SK-N-SH (cell line): ENCODE measurements around the gene PAEP. TPM values are rescaled to one million over a fixed set of nuclear protein-coding genes. Genes with fewer than 3 reads are reported as not detected.

Source experiments
- CTCF ChIA-PET: fragments of 300-600, 350-600 bp; formaldehyde crosslinking; extraction: SDS; loops from one replicate; lab custom pipeline; 2021; lab: Yijun Ruan, JAX
- POLR2A ChIA-PET: fragments of 350-600 bp; sonication (Branson Sonifier 250); formaldehyde crosslinking; extraction: SDS; loops from one replicate; lab custom pipeline; 2020; ENCODE audit warnings: antibody characterized with exemption, inconsistent platforms; lab: Yijun Ruan, JAX
- DNase-seq: peaks from one replicate; pipeline ENCODE4 v3.0.0; 2012
- H2AFZ ChIP-seq: fragments of 200-600 bp; sonication (generic); 2 replicates; pipeline ENCODE4 v1.8.1; 2016; ENCODE audit warnings: antibody characterized with exemption, mild to moderate bottlenecking, low read depth
- H3F3A ChIP-seq: fragments of 200-600 bp; sonication (generic); replicated peaks from 2 replicates; pipeline ENCODE3; 2016; ENCODE audit warnings: antibody characterized with exemption, mild to moderate bottlenecking; ENCODE audit not compliant: insufficient read depth
- H3K27ac ChIP-seq, 2 experiments: fragments of 200-500 bp in 1 of 2; fragments of 200-600 bp in 1 of 2; sonication (Bioruptor generic) in 1 of 2; sonication (generic), shearing (Covaris generic) in 1 of 2; 2 replicates each; pipeline versions ENCODE4 v1.5.1 to v1.6.1; 2014 to 2016; ENCODE audit warnings: low read depth in 2 of 2, inconsistent platforms in 1 of 2, low read length in 1 of 2, mild to moderate bottlenecking in 1 of 2, mixed read lengths in 1 of 2
- H3K27me3 ChIP-seq: fragments of 200-600 bp; sonication (generic), shearing (Covaris generic); 2 replicates; pipeline ENCODE4 v1.6.1; 2016; ENCODE audit warnings: mixed run types; ENCODE audit not compliant: insufficient read depth
- H3K36me3 ChIP-seq, 2 experiments: fragments of 200-500 bp in 1 of 2; fragments of 200-600 bp in 1 of 2; sonication (Bioruptor generic) in 1 of 2; sonication (generic) in 1 of 2; replicated peaks in 1 of 2; 2 replicates each; pipeline versions ENCODE3 to v1.5.1; 2014 to 2016; ENCODE audit warnings: low read length in 1 of 2, mild to moderate bottlenecking in 1 of 2; ENCODE audit not compliant: insufficient read depth in 2 of 2, control insufficient read depth in 1 of 2
- H3K4me1 ChIP-seq, 2 experiments: fragments of 200-500 bp in 1 of 2; fragments of 200-600 bp in 1 of 2; sonication (Bioruptor generic) in 1 of 2; sonication (generic), shearing (Covaris generic) in 1 of 2; 2 replicates each; pipeline versions ENCODE4 v1.5.1 to v1.6.1; 2014 to 2016; ENCODE audit warnings: low read depth in 1 of 2, low read length in 1 of 2, mixed run types in 1 of 2; ENCODE audit not compliant: insufficient read depth in 2 of 2, control insufficient read depth in 1 of 2
- H3K4me2 ChIP-seq: fragments of 200-600 bp; sonication (generic), shearing (Covaris generic); 2 replicates; pipeline ENCODE4 v1.6.1; 2017; ENCODE audit warnings: mixed run types
- H3K4me3 ChIP-seq, 2 experiments: fragments of 200-500 bp in 1 of 2; fragments of 200-600 bp in 1 of 2; sonication (Bioruptor generic) in 1 of 2; sonication (generic), shearing (Covaris generic) in 1 of 2; 2 replicates each; pipeline versions ENCODE4 v1.5.1 to v1.8.1; 2014 to 2016; ENCODE audit warnings: low read depth in 2 of 2, inconsistent platforms in 1 of 2, low read length in 1 of 2, mild to moderate bottlenecking in 1 of 2, mixed read lengths in 1 of 2, moderate library complexity in 1 of 2
- H3K79me2 ChIP-seq: fragments of 200-600 bp; sonication (generic); 2 replicates; pipeline ENCODE4 v1.8.1; 2017; ENCODE audit warnings: mild to moderate bottlenecking; ENCODE audit not compliant: insufficient read depth
- H3K9ac ChIP-seq: fragments of 200-600 bp; sonication (generic); 2 replicates; pipeline ENCODE4 v1.6.1; 2017; ENCODE audit warnings: mixed run types
- H3K9me2 ChIP-seq: fragments of 200-600 bp; sonication (generic); 2 replicates; pipeline ENCODE4 v1.6.1; 2017; ENCODE audit warnings: mixed run types
- H3K9me3 ChIP-seq: fragments of 200-600 bp; sonication (generic); 2 replicates; pipeline ENCODE4 v1.6.1; 2017; ENCODE audit warnings: mixed run types, mild to moderate bottlenecking, moderate library complexity
- H4K20me1 ChIP-seq: fragments of 200-600 bp; sonication (generic); 2 replicates; pipeline ENCODE4 v1.6.1; 2017; ENCODE audit warnings: mild to moderate bottlenecking, mixed run types; ENCODE audit not compliant: insufficient read depth
- CHD2 ChIP-seq: fragments of 150-350 bp; IDR thresholded peaks from 2 replicates; pipeline ENCODE4 v1.6.1; 2018; ENCODE audit warnings: low read length; ENCODE audit not compliant: partially characterized antibody
- EP300 ChIP-seq, 2 experiments: IDR thresholded peaks; 2 replicates each; pipeline versions ENCODE4 v1.4.0 to v1.6.1; 2012; ENCODE audit warnings: borderline replicate concordance in 1 of 2, low read depth in 1 of 2, low read length in 1 of 2
- EZH2phosphoT487 ChIP-seq: fragments of 200-600 bp; sonication (generic); IDR thresholded peaks from 2 replicates; pipeline ENCODE4 v1.6.1; 2017; ENCODE audit warnings: low read depth, mixed run types, mild to moderate bottlenecking, antibody characterized with exemption, moderate library complexity, borderline replicate concordance
- FOXJ3 ChIP-seq: sonication (generic); formaldehyde crosslinking; IDR thresholded peaks from 2 replicates; pipeline ENCODE4 v1.5.1; 2020; ENCODE audit warnings: mild to moderate bottlenecking, missing genetic modification reagents
- FOXM1 ChIP-seq: IDR thresholded peaks from 2 replicates; pipeline ENCODE4 v1.4.0; 2012; ENCODE audit warnings: low read depth, mild to moderate bottlenecking
- GATA2 ChIP-seq: sonication (generic); formaldehyde crosslinking; IDR thresholded peaks from 2 replicates; pipeline ENCODE4 v1.5.0; 2020; ENCODE audit warnings: mild to moderate bottlenecking, missing genetic modification reagents
- NFIC ChIP-seq: IDR thresholded peaks from 2 replicates; pipeline ENCODE4 v1.4.0; 2012; ENCODE audit warnings: borderline replicate concordance
- NRF1 ChIP-seq: IDR thresholded peaks from 2 replicates; pipeline ENCODE4 v1.6.1; 2012; ENCODE audit warnings: low read depth, mild to moderate bottlenecking, low read length
- RAD21 ChIP-seq: IDR thresholded peaks from 2 replicates; pipeline ENCODE4 v1.6.1; 2012; ENCODE audit warnings: mild to moderate bottlenecking, low read length
- RCOR1 ChIP-seq: fragments of 150-350 bp; IDR thresholded peaks from 2 replicates; pipeline ENCODE4 v1.6.1; 2017; ENCODE audit warnings: antibody characterized with exemption, low read length
- RFX5 ChIP-seq: IDR thresholded peaks from 2 replicates; pipeline ENCODE4 v1.6.1; 2012; ENCODE audit warnings: mild to moderate bottlenecking, improper control_type of control experiment, low read length
- SIN3A ChIP-seq: IDR thresholded peaks from 2 replicates; pipeline ENCODE4 v1.6.1; 2012; ENCODE audit warnings: low read depth, mild to moderate bottlenecking, low read length, moderate library complexity, borderline replicate concordance
- SMC3 ChIP-seq: IDR thresholded peaks from 2 replicates; pipeline ENCODE4 v1.6.1; 2012; ENCODE audit warnings: low read depth, low read length, improper control_type of control experiment
- TAF1 ChIP-seq: IDR thresholded peaks from 2 replicates; pipeline ENCODE4 v1.6.1; 2012; ENCODE audit warnings: low read depth, mild to moderate bottlenecking, low read length, moderate library complexity, borderline replicate concordance
- TCF12 ChIP-seq: IDR thresholded peaks from 2 replicates; pipeline ENCODE4 v1.4.0; 2012
- TEAD4 ChIP-seq: IDR thresholded peaks from 2 replicates; pipeline ENCODE4 v1.4.0; 2012; ENCODE audit warnings: mild to moderate bottlenecking, borderline replicate concordance; ENCODE audit not compliant: insufficient read depth
- ZBTB33 ChIP-seq: IDR thresholded peaks from 2 replicates; pipeline ENCODE4 v1.4.0; 2012; ENCODE audit warnings: low read depth, borderline replicate concordance
- WGBS: methylation state at CpG from one replicate; pipeline ENCODE4 v1.1.6; 2017; ENCODE audit warnings: low lambda C conversion rate; 5-methylcytosine and 5-hydroxymethylcytosine counted together
- polyA plus RNA-seq, 3 experiments: library from polyadenylated mRNA; depleted of rRNA; stranded (reverse); fragments of >200 nt; gene quantifications; 2 replicates each; pipeline ENCODE4 v1.2.3, GENCODE V29; 2012

PAEP gene
- polyA plus RNA-seq, 1 of the 3 experiments (the other 2 are of a cell fraction): 0.08 TPM

DNA sequence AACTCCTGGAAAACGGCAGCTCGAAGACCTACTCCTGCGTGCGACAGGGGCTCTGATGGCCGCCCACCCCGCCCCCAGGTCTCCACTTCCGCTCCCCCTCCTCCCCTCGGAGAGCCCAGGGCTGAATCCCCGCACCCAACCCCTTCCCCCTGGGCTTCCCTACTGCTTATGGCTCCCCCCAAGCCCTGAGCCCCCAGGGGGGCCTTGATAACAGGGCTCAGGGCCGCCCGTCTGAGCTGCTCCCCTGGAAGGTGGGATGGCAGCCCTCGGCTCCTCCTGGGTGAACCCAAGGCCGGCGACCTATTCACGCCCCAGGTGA is 47.4 kb downstream of the PAEP start (continued):
- no peak for TF ChIP-seq EZH2phosphoT487
- TF ChIP-seq RFX5: no peak
- TF ChIP-seq RAD21: no peak
- TF ChIP-seq EP300 (IDR thresholded peaks at IDR 0.05; ENCODE audit: borderline replicate concordance in 1 of 2, low read depth in 1 of 2, low read length in 1 of 2): no peak

GRCh38 chr9:135609366-135609955 is 47.9 kb downstream of the PAEP start:
- Histone ChIP-seq H3K9ac (no peak overlapping the region), H3K4me2 (no peak overlapping the region), H3K36me3 (no peaks in the 10 kb centered on the region), H3K4me3 (no peak overlapping the region), H3K27me3 (no peaks in the 10 kb centered on the region), H3F3A (no peaks in the 10 kb centered on the region), H4K20me1 (no peaks in the 10 kb centered on the region), H3K27ac (no peak overlapping the region), H2AFZ (no peak overlapping the region), H3K4me1 (peaks cover 0 to 18% of the 10 kb centered on the region in 2 experiments; a peak in 1 of 4 replicates), H3K9me2 (no peaks in the 10 kb centered on the region), H3K79me2 (no peaks in the 10 kb centered on the region), H3K9me3 (no peaks in the 10 kb centered on the region)
- 73% methylated on average over 17 of the region's 17 CpGs for WGBS
- no peak for TF ChIP-seq TEAD4
- no peak for TF ChIP-seq FOXJ3 (CRISPR knock-in tag)
- TF ChIP-seq FOXM1: no peak
- no peak for TF ChIP-seq RCOR1
- no peak for TF ChIP-seq NRF1
- no peak for TF ChIP-seq TCF12
- TF ChIP-seq ZBTB33: no peak
- TF ChIP-seq CHD2: no peak
- CTCF ChIA-PET: interaction anchor here (1.0 kb wide), 1 partner anchor 347 kb away, joined by 4 read pairs; no protein-coding TSS in a partner anchor
- POLR2A ChIA-PET: no interaction called here
- DNase-seq: peak; percentile 16

- ChIA-PET CTCF (interaction anchor here (0.9 kb wide), 1 partner anchor 35 kb away, joined by 3 read pairs; no protein-coding TSS in a partner anchor), POLR2A (no interaction called here)
- WGBS: 33% methylated on average over 11 of the region's 13 CpGs
- no peaks in the 10 kb centered on the region for H3F3A ChIP-seq
- H3K36me3 ChIP-seq: no peaks in the 10 kb centered on the region
- no peak overlapping the region for H3K27ac ChIP-seq
- H3K4me2 ChIP-seq: no peak overlapping the region
- TF ChIP-seq SMC3 (no peak), TAF1 (no peak), ZBTB33 (no peak), NFIC (no peak), GATA2 (CRISPR knock-in tag) (no peak), SIN3A (no peak), RCOR1 (no peak)
- no peaks in the 10 kb centered on the region for H3K79me2 ChIP-seq
- H3K9me3 ChIP-seq: no peaks in the 10 kb centered on the region
- no peaks in the 10 kb centered on the region for H3K9me2 ChIP-seq
- H3K4me3 ChIP-seq: no peak overlapping the region
- peaks cover 0 to 18% of the 10 kb centered on the region in 2 experiments; a peak in 1 of 4 replicates for H3K4me1 ChIP-seq
- no peak overlapping the region for H2AFZ ChIP-seq
- no peak overlapping the region for H3K9ac ChIP-seq
- DNase-seq: peak; percentile 17
- no peaks in the 10 kb centered on the region for H4K20me1 ChIP-seq
- no peaks in the 10 kb centered on the region for H3K27me3 ChIP-seq
Measured at GRCh38 chr9:135610290-135611141, 49.0 kb downstream of the PAEP start.
